LNCaP clone FGC (cell line): ENCODE results near the gene RAD23A.

ENCODE experiments used
- DNase-seq: peaks from one replicate; pipeline ENCODE4 v3.0.0-alpha.2; 2011; ENCODE audit warnings: low read depth
- H3K4me3 ChIP-seq: 2 replicates; pipeline ENCODE4 v1.5.1; 2011; ENCODE audit warnings: mild to moderate bottlenecking, low read depth, low read length, control low read depth
- CTCF ChIP-seq: IDR thresholded peaks from 2 replicates; pipeline ENCODE4 v1.5.1; 2012; ENCODE audit warnings: mild to moderate bottlenecking; ENCODE audit not compliant: control insufficient read depth, insufficient read depth; ENCODE audit errors: extremely low read depth

Gene RAD23A

DNA sequence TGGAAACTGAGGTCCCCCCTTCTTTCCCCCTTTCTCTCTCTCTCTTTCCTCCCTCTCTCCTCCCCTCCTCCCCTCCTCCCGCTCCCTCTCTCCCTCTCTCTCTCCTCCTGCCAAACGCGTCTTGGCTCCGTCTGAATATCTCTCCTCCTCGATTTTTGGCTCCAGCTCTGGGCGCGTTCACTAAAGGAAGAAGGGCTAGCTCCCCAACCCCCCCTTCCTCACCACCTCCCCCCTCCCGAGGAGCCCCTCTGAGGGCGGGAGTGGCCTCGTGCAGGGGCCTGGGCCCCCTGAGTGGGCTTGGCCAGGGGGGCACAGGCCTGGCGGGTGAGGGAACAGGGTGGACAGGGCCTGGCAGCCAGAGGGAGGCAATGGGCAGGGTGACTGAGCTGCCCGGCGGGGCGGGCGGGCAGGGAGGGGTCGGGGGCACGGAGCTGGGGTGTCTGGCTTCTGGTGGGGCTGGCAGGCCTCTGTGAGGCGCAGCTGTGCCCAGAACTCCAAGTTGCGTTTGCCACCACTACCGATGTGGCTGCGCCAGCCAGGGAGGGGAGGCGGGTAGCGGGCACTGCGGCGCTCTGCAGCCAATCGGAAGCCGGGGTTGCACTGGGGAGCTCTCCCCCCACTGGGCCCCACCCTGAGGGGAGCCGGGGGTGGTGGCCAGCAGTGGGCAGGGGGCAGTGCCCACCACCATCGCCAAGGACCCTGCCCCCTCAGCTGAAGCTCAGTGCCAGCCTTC lies 56.7 kb downstream of the RAD23A start:
- no peak for TF ChIP-seq CTCF
- DNase-seq: no peak

DNA sequence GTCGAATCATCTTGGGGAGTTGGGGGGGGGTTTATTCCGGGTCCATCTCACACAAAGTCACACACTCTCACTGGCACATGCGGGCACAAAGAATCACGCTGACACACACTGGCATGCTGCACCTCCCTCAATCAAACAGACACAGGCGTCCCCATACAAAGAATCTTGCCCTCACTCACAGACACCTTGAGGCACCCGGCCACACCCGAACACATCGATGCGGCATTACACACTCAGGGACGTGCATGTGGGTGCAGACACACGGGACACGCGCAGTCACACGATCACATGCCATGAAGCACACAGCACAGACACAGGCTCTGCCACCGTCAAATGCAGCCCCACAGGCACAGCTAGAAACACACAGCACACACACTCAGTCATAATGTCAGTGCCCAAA lies 57.4 kb downstream of the RAD23A start:
- no peak for DNase-seq
- peak overlapping the region; percentile 48 for H3K4me3 ChIP-seq
- TF ChIP-seq CTCF: no peak

More for the DNA sequence above, 56.7 kb downstream of the RAD23A start:
- H3K4me3 ChIP-seq: peak overlapping the region; percentile 48
